Measurements from ENCODE around the gene C2CD4D.

The C2CD4D gene

DNA sequence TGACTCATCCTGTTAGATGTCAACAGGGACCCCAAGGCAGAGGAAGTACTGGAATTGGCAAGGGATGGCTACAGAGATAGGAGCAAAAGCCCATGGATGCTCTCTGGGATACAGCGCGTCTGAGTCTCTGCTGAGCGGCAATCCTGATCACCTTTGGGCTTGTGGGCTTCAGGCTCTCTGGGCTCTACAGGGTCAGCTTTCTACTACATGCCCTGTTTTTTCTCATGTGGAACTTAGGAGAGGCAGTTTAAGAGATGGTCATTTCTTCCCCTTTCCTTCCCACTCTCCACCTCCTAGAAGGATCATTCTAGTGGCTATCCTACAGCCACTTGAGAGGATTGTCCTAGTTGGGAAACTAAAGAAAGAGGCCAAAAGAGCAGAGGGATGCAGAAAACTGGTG, 35.7 kb downstream of the C2CD4D start:
- H3K36me3 ChIP-seq (ENCODE audit: control insufficient read depth in 2 of 2, insufficient read depth in 1 of 2, low read length in 2 of 2): no peaks in the 10 kb centered on the region
- no peak overlapping the region for H3K4me3 ChIP-seq (ENCODE audit: low read depth, low read length)
- CTCF ChIA-PET: interaction anchor here (0.8 kb wide), 1 partner anchor 24 kb away, joined by 4 read pairs; no protein-coding TSS in a partner anchor
- POLR2A ChIA-PET: no interaction called here
- H3K27ac ChIP-seq (ENCODE audit: extremely low read depth, low read depth, low read length): no peak overlapping the region
- H3K9me3 ChIP-seq (ENCODE audit: control insufficient read depth, insufficient read depth, low read depth, low read length): no peaks in the 10 kb centered on the region
- TF ChIP-seq ZNF548 (tag by site-specific recombination; IDR thresholded peaks at IDR 0.05) (no peak), ZBTB17 (tag by site-specific recombination; IDR thresholded peaks at IDR 0.05) (peak; percentile 96)
- H3K4me1 ChIP-seq (ENCODE audit: control insufficient read depth, insufficient read depth, low read length): no peaks in the 10 kb centered on the region

DNA sequence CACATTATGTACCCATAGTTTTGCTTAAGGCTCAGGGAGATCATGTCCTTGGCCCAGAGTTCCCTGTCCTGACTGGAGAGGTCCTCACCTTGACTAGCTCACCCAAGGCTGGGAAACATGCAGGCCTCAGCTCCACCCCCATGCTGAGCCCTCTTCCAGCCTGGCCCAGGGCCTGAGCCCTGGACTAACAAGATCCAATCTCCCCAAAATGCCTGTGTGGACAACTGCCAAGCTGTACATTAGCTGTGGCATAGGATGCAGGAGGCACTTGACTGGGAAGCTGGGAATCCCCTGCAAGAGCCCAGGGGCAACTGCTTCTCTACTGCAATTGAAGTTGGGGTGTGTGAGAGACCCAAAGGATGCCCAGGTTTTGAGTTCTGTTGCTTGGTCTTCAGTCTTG, 36.5 kb downstream of the C2CD4D start:
- Histone ChIP-seq H3K9me3 (ENCODE audit: control insufficient read depth, insufficient read depth, low read depth, low read length) (no peaks in the 10 kb centered on the region), H3K4me3 (ENCODE audit: low read depth, low read length) (no peak overlapping the region), H3K27ac (ENCODE audit: extremely low read depth, low read depth, low read length) (no peak overlapping the region), H3K36me3 (ENCODE audit: control insufficient read depth in 2 of 2, insufficient read depth in 1 of 2, low read length in 2 of 2) (no peaks in the 10 kb centered on the region), H3K4me1 (ENCODE audit: control insufficient read depth, insufficient read depth, low read length) (no peaks in the 10 kb centered on the region)
- TF ChIP-seq ZNF654 (tag by site-specific recombination; IDR thresholded peaks at IDR 0.05; ENCODE audit: low read depth) (no peak), ZNF701 (tag by site-specific recombination; IDR thresholded peaks at IDR 0.05) (no peak), ZNF114 (tag by site-specific recombination; IDR thresholded peaks at IDR 0.05) (no peak), ZNF2 (tag by site-specific recombination; IDR thresholded peaks at IDR 0.05) (no peak), HOXC10 (CRISPR knock-in tag; IDR thresholded peaks at IDR 0.05) (no peak), KLF9 (tag by site-specific recombination; IDR thresholded peaks at IDR 0.05; ENCODE audit: low read depth) (no peak), ZNF394 (tag by site-specific recombination; IDR thresholded peaks at IDR 0.05; ENCODE audit: borderline replicate concordance) (no peak), MYNN (tag by site-specific recombination; IDR thresholded peaks at IDR 0.05; ENCODE audit: borderline replicate concordance) (no peak), ZNF23 (tag by site-specific recombination; IDR thresholded peaks at IDR 0.05; ENCODE audit: borderline replicate concordance) (no peak), OVOL3 (tag by site-specific recombination; IDR thresholded peaks at IDR 0.05) (no peak), ZFP3 (tag by site-specific recombination; IDR thresholded peaks at IDR 0.05; ENCODE audit: low read depth) (no peak), ZNF558 (tag by site-specific recombination; IDR thresholded peaks at IDR 0.05) (no peak), ZNF777 (tag by site-specific recombination; IDR thresholded peaks at IDR 0.05; ENCODE audit: borderline replicate concordance) (no peak)
- TF ChIP-seq, protein P1, sequence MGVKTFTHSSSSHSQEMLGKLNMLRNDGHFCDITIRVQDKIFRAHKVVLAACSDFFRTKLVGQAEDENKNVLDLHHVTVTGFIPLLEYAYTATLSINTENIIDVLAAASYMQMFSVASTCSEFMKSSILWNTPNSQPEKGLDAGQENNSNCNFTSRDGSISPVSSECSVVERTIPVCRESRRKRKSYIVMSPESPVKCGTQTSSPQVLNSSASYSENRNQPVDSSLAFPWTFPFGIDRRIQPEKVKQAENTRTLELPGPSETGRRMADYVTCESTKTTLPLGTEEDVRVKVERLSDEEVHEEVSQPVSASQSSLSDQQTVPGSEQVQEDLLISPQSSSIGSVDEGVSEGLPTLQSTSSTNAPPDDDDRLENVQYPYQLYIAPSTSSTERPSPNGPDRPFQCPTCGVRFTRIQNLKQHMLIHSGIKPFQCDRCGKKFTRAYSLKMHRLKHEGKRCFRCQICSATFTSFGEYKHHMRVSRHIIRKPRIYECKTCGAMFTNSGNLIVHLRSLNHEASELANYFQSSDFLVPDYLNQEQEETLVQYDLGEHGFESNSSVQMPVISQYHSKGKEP (tag by site-specific recombination; IDR thresholded peaks at IDR 0.05): no peak
- TF ChIP-seq, protein P2, sequence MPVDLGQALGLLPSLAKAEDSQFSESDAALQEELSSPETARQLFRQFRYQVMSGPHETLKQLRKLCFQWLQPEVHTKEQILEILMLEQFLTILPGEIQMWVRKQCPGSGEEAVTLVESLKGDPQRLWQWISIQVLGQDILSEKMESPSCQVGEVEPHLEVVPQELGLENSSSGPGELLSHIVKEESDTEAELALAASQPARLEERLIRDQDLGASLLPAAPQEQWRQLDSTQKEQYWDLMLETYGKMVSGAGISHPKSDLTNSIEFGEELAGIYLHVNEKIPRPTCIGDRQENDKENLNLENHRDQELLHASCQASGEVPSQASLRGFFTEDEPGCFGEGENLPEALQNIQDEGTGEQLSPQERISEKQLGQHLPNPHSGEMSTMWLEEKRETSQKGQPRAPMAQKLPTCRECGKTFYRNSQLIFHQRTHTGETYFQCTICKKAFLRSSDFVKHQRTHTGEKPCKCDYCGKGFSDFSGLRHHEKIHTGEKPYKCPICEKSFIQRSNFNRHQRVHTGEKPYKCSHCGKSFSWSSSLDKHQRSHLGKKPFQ (tag by site-specific recombination; IDR thresholded peaks at IDR 0.05): no peak
- TF ChIP-seq, protein P3, sequence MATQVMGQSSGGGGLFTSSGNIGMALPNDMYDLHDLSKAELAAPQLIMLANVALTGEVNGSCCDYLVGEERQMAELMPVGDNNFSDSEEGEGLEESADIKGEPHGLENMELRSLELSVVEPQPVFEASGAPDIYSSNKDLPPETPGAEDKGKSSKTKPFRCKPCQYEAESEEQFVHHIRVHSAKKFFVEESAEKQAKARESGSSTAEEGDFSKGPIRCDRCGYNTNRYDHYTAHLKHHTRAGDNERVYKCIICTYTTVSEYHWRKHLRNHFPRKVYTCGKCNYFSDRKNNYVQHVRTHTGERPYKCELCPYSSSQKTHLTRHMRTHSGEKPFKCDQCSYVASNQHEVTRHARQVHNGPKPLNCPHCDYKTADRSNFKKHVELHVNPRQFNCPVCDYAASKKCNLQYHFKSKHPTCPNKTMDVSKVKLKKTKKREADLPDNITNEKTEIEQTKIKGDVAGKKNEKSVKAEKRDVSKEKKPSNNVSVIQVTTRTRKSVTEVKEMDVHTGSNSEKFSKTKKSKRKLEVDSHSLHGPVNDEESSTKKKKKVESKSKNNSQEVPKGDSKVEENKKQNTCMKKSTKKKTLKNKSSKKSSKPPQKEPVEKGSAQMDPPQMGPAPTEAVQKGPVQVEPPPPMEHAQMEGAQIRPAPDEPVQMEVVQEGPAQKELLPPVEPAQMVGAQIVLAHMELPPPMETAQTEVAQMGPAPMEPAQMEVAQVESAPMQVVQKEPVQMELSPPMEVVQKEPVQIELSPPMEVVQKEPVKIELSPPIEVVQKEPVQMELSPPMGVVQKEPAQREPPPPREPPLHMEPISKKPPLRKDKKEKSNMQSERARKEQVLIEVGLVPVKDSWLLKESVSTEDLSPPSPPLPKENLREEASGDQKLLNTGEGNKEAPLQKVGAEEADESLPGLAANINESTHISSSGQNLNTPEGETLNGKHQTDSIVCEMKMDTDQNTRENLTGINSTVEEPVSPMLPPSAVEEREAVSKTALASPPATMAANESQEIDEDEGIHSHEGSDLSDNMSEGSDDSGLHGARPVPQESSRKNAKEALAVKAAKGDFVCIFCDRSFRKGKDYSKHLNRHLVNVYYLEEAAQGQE (tag by site-specific recombination; IDR thresholded peaks at IDR 0.05): no peak
- TF ChIP-seq, protein P4, sequence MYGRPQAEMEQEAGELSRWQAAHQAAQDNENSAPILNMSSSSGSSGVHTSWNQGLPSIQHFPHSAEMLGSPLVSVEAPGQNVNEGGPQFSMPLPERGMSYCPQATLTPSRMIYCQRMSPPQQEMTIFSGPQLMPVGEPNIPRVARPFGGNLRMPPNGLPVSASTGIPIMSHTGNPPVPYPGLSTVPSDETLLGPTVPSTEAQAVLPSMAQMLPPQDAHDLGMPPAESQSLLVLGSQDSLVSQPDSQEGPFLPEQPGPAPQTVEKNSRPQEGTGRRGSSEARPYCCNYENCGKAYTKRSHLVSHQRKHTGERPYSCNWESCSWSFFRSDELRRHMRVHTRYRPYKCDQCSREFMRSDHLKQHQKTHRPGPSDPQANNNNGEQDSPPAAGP (tag by site-specific recombination; IDR thresholded peaks at IDR 0.05): no peak
- ChIA-PET POLR2A (no interaction called here), CTCF (interaction anchor here (0.6 kb wide), 1 partner anchor 292 kb away, joined by 4 read pairs; the partner anchor contains the start of gene CGN)

All from HEK293 (cell line).